Activated CD4-positive, CD25-positive, alpha-beta regulatory T cell treated with anti-CD3 and anti-CD28 coated beads, Interleukin-2, amount 50 U/mL, for 16 hours (primary cell): Measurements from ENCODE around the gene KAT6B.

Experiments
- DNase-seq: peaks from one replicate; pipeline ENCODE4 v3.0.0-alpha.2; 2020; ENCODE audit warnings: low read depth, low spot score

The KAT6B gene

DNA sequence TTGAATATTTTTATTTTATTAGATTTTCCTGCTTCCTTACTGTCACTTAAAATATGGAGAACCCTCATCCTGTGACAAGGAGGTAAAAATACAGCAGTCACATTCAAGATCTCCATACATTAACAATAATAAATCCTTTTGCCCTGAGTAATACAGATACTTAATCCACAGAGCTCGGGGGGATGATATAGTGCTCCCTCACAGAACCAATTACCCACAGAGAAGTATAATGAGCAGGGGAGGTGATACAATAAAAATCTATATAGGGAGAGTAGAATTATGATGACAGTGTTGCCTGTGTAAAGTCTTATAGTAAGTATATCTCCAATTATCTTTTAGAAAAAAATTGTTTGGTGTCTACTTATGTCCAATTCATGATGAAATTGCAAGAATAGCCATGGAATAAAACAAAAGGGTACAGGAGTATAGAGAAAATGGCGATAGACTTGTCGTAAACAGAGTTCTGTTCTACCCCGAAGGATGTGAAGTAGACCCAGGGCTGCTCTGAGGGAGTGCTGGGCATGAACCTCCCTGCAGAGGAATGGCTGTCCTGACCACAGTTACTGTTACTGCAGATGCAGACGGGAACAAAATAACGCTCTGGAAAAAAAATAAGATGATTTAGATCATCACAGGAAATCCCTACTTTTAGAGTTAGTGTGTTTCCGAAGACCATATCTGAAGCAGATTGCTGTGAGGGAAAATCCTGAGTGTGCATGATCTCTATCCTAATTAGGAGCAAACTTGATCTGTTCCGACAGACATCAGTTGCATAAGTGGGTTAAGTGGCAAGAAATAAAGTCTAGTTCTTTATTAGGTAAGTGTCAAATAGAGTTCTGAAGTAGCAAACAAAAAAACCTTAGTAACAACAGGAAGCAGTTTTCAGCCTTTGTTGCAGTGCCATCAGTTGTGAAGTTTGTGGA lies 123.7 kb downstream of the KAT6B start:
- no peak for DNase-seq

DNA sequence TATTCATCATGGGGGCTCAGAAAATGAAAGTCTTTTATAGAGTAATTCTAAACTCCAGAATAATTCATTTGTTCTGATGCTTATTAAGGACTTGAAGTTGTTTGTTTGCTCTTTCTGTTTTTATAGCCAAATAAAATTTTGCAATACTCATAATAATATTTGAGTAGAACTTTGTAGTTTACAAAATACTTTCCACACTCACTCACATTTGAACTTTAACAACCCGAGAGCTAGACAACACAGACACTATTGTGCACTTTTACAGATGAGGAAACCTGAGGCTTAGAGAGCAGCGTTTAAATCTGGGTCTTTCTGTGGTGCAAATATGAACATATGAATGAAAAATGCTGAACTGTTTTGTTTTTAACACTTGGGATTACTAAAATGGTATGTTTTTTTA lies 126.8 kb downstream of the KAT6B start:
- DNase-seq: no peak

DNA sequence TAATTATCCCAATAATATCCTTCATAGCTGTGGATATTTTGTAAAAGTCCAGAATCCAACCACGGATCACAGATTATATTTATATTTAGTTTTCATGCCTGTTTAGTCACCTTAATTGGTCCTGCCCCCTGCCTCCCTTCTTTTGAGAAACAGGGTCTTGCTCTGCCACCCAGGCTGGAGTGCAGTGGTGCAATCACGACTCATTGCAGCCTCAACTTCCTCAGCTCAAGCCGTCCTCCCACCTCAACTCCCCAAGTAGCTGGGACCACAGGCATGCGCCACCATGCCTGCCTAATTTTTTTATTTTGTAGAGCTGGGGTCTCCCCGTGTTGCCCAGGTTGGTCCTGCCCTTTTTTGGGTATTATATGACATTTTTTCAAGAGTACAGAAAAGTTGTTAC lies 129.4 kb downstream of the KAT6B start:
- no peak for DNase-seq

DNA sequence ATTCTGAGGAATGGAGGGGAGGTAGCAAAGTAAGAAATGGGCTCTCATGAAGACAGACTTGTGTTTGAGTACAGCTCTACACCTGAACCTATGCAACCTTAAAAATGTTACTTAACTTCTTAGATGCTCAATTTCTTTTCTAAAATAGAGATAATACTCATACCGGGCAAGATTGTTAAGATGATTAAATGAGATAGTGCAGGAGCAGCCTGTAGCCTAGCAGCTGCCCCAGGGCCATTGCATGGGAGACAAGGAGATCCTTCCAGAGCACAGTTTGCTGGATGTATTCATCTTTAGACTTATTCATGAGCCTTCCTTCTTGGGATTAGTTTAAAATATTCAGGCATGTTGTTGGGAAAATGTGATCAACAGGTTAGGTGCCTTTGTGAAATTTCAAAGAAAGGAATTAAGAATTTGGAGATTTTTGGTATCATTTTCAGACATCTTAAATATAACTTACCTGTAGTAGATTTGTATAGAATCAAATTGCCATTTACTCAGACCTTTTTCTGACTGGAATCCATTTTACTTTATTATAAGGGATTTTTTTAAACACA lies 130.2 kb downstream of the KAT6B start:
- no peak for DNase-seq

DNA sequence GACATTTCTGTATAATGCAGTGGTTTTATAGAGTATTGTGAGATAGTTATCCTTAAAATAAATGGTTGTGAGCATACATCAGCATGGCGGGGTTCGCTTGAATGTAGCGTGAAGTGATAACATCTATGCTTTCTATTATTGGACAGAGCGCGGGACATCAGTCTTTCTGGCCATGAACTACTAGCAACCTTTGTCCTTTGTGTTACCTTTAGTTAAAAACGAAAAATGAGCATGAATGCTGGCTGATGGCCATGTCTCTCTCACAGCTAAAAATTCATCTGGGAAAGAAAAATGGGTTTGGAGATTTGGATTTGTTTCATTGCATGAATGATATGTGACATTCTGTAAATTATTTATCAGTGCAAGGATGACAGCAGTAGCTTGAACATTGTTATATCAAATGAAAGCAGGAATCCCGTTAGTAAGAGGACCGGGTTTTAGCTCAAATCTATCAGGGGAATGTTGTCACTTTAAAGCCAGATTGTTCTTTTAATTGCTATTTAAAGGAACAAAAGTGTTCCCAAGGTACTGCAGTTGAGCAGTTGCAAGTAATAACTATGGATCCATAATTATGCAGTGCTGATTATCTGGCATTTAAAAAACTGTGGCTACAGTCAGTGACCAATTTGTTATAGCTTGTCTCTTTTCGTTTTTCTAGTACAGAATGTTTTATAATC lies 131.0 kb downstream of the KAT6B start:
- no peak for DNase-seq

DNA sequence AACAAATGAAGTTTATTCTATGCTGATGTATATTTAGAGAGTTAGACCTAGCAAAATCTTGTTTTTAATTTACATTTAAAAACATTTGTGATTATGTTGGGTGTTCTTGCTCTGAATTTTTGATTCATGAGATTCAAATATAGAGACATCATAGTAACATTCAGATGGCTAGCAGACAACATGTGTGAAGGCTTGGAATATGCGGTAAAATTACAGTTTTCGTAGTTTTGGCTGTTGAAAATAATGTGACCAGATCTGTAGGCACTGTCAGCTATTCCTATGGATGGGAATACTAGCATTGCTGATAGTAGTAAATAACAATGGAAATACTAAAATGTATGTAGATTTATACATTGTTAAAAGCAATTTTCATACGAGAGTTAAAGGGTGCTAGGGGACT lies 131.9 kb downstream of the KAT6B start:
- no peak for DNase-seq

DNA sequence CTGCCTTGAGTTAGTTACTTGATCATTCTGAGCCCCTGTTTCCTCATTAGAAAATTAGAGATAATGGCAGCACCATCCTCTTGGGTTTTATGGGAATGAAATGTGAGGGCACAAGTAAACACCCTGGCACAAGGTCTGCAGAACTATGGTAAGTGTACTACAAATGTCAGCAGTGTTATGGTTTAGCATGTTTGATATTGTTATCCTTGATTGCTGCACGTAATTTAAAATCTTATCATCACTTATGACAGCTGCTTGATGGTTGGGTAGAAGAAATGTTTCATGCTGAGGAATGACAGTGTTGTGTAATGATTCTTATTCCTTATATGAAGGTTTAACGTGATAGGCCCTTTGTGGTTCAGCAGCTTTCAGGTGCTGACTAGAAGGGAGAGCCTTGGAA lies 134.3 kb downstream of the KAT6B start:
- DNase-seq: no peak

DNA sequence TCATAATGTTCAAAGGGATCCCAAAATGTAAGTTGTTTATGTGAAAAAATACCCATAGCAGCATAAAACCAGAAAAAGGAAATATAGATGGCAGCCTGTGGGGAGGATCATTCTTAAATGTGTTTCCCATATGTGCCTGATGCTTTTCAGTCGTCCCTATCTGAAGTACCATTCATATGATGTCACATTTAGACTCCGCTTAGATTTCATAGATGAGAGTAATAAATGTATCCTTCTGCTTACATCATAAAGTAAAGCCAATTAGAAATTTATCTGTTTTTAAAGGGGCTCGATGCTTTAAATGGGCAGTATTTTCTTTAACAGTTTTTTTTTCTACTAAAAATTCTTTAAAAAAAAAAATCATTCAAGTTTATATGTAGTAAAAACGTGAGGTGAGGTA lies 136.1 kb downstream of the KAT6B start:
- DNase-seq: no peak

DNA sequence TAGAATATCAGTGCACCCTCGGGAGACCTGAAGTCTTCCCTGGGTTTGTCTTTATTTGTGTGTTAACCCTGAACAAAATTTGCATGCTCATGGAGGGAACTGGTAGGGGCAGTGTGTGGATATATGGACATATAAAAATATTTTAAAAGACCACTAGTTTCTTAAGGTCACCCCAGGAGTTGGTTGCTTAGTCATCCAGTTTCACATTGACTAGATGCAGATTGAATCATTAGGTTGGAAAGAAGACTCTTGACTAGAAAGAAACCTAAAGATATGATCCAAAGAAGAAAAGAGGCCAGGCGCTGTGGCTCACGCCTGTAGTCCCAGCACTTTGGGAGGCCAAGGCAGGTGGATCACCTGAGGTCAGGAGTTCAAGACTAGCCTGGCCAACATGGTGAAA lies 137.1 kb downstream of the KAT6B start:
- DNase-seq: no peak

DNA sequence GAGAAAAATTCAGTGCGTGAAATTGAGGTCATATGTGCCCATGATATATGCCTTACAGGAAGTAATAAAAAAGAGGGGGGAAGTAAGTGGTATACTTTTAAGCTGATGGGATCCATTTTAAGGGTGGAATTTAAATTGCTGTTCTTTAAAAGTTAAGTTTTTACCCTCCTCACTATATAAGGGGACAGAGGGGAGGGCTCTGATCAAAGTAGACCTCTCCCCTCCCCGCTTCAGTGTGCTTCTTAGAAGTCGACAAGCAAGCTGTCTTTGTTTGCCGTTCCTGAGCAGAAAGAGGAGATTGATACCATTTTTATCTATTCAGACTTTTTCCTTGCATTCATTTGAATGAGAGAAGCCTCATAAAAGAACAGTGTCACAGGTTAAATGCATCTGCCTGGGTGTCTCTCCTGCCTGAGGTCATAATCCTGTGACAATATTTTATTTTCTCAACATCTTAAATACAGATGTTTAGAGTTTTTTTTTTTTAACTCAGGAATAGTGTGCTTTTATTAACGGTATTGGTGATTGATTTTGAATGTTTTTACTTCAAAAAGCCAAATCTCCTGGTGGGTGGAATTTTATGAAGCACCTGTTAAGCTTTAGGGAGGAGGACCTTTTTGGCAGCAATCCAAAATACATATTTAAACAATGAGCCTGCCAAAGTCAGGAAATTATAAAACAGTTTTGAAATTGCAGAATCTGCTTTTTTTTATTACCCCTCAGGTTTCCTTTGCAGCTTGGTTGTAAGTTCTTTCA lies 141.7 kb downstream of the KAT6B start:
- DNase-seq: no peak

DNA sequence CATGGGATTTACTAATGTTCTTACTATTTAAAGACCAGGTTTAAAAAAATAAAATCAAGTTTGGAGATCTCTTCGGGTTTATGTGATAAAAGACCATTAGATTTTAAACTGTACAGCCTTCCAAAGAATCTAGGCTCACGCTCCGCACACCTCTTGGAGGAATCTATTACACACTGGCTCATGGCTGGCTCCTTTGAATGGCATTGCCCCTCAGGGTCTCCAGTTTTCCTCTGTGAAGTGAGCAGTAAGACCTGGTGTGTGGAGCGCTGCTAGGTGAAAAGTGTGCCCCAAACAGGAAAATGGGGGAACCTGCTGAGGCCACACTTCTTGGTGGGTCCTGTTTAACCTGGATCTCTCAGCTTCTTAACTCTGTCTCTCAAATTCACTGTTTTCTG lies 142.3 kb downstream of the KAT6B start:
- DNase-seq: no peak

DNA sequence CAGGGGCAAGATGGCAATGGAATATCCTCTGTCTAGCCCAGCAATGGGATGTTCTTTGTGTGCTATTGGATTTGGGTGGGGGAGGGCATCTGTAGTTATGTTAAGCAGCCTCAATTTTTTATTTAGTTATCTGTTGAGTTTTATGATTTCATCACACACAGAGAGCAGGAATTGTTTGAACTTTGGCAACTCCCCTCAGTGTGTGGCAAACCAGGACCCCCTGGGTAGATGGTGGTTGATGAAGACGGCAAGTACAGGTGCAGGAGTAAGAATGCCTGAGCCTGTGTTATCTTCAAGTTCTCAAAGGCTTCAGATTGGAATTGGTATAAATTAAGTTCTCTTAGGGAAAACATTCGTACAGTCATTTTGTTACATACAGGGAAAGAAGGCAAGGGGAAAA lies 142.7 kb downstream of the KAT6B start:
- no peak for DNase-seq

DNA sequence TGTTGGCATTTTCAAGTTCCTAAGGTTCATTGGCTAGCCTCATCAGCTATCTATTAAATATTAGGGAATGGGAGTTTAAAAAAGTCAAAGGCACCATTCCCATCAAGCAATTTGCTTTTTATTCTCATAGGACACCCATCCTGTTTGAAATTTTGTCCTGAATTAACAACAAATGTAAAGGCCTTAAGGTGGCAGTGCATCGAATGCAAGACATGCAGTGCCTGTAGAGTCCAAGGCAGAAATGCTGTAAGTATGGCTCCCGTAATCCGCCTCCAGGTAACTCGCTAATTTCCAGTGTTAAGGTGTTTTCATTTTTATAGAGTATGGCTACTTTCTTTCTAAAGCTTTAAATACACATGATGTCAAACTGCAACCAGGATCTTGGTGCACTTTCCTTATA lies 143.1 kb downstream of the KAT6B start:
- no peak for DNase-seq

DNA sequence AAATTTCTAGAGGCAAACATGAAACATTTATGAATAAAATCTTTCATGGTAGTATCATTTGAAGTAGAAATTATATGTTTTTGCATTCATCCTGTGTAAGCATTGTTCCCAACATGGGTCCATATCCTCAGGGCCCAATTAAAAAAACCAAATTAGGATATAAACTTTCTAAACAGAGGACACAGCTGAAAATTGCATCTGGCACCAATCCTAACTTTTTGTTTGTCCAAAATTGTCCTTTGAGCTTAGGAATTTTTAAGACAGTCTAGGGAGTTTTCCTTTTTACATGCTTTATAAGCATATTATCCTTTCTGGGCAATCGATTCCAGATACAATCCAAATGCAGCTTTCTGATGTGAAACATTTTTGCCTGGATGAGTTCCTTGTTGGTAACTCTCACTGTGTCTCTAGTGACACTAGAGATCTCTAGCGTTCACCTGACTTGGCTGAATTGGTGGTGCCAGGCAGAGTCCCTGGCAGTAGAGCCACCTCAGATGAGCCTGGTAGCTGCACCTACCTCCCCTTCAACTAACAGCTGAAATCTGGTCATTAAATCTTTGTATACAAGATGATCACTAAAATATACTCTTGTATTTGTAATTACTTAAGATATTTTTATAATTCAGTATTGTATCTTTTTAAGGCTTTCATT lies 147.5 kb downstream of the KAT6B start:
- DNase-seq: no peak

DNA sequence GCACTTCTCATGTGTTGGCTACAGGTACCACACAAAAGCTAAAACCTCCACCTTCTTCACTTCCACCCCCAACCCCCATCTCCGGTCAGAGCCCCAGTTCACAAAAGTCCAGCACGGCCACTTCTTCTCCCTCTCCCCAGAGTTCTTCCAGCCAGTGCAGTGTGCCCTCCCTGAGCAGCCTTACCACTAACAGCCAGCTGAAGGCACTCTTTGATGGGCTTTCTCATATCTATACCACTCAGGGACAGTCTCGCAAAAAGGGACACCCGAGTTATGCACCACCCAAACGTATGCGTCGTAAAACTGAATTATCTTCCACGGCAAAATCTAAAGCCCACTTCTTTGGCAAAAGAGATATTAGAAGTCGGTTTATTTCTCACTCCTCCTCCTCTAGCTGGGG lies 149.4 kb downstream of the KAT6B start:
- no peak for DNase-seq

DNA sequence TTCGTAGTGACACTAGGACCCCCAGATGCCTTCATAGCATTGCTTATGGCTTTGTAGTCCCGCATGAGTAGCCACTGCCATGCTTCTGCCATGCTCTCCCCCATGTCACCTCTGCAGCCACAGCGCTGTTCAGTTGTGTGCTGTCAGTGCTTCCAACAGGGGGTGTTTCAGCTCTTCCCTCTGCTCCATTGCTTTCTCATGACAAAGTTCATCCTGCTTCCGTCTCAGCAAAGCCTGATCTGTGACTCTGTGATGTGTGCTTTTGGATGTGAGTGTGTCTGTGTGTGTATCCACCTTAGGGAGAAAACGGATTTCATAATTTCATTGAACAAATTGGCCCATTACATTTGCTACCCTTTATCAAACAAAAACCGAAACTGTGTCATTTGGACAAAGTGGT lies 150.2 kb downstream of the KAT6B start:
- DNase-seq: no peak

DNA sequence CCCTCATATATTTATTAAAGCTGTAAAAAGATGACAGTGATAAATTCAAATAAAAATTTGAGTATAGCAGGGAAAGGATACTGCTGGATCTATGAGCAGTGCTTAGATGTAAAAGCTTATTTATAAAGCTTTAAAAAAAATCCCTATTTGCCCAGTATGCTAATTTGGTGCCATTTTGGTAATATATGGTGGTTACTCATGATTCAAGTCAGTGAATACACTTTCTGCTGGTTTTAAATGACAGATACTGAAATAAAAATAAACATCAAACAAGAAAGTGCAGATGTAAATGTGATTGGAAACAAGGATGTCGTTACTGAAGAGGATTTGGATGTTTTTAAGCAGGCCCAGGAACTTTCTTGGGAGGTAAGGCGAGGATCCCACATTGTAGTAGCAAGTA lies 150.7 kb downstream of the KAT6B start:
- no peak for DNase-seq

DNA sequence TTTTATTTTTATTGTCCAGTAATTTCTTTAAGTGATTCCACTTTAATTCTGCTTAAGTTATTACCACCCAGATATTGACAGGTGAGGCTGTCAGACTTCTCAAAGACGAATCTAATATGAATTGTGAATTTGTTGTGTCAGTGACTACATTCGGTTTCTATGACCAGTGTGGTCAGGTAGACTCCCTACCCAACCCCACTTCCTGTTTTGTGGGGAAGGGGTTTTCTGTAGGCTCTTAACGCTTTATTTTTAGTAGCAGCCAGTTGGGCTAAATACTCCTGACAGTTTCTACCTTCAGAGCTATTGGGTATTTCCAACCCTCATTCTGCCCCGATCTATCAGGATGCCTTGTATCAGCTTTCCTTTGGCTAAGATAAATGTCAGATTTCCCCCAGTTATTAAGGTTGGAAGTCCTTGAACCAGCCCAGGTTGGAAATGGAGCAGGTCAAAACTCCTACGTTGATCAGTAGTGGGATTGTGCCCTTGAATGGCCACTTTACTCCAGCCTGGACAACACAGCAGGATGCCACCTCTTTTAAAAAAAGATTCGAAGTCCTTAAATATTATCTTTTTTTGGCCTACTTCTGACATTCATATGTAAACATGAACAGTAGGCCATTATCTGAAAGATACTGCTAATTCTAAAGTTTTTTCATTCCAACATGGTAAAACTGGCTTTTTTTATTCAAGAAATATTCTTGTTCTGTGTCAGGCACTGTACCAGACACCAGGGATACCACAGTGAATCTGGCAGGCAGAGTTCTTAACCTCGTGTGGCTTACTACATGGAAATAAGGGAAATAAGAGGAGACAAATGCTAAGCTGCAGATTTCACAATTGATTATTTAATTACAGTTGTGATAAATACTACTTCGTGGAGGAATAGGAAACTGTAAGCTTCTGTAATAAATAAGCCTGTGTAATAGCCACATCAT lies 151.8 kb downstream of the KAT6B start:
- no peak for DNase-seq

DNA sequence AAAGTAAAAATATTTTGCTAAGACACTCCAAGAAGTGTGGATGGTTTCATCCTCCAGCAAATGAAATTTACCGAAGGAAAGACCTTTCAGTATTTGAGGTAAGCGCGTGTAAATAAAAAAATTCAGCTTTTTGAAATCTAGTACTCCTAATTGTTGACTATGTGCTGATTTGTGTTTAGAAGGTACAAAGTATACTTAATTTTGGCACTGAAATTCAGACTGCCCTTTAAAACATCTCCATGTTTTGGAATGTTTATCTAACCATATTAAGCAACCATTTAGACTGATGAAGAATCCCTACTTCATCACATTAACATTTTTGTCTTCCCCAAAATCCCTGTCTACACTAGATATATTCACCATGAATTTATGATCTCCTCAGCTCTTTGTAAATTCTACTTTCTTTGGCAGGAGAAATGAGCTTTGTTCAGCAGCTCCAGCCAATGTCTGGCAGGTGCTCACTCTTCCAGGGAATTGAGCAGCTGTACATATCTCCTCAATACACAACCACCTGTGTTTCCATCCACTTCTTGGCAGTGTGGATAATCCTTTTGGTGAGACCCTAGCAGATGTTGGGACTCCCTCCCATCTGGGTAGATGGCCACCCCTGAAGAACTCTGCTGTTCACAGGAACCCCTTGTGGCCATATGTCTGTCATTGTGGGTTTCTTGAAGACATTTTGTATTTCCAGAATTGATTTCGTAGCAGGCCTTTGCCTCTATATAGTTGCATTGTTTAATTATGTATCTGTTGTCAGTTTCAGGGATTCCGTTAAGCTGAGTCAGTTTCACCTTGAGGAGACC lies 155.6 kb downstream of the KAT6B start:
- no peak for DNase-seq

DNA sequence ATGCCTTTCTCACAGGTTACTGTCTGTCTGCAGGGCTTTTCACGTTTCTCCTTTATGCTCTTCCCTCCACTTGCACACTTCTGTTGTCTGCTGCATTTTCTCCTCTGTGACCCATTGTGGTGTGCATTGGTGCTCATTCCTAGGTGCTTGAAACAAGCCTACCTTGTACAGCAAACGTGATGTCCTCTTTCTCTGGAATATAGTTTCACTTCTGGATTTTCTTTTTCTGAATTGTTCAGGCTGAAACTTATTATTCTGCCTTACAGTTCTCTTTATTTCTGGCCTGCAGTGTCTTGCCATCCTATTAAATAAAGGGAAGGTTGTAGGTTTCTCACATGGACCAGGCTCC lies 156.2 kb downstream of the KAT6B start:
- no peak for DNase-seq
